OCI-LY3 (cell line): Measurements from ENCODE around the gene CHD5.
A peak's percentile ranks its signal among the peaks of the same experiment; 100 is the strongest.

ENCODE experiments used
- H2AFZ ChIP-seq: fragments of 200-600, 300-600 bp; shearing (Covaris generic); 2 replicates; pipeline ENCODE4 v1.6.0; 2014; ENCODE audit warnings: antibody characterized with exemption, low read depth, low read length
- H3K27ac ChIP-seq: fragments of 200-600, 300-600 bp; sonication (generic); 2 replicates; pipeline ENCODE4 v1.5.1; 2014; ENCODE audit warnings: mild to moderate bottlenecking, low read length, moderate library complexity, mixed read lengths
- H3K27me3 ChIP-seq: fragments of 200-600, 300-600 bp; sonication (generic); 2 replicates; pipeline ENCODE4 v1.6.1; 2014; ENCODE audit warnings: low read depth, low read length, mixed read lengths
- H3K36me3 ChIP-seq: fragments of 200-600, 300-600 bp; sonication (generic); replicated peaks from 2 replicates; pipeline ENCODE3; 2014; ENCODE audit warnings: low read depth, low read length, mixed read lengths
- H3K4me1 ChIP-seq: fragments of 300-600, 200-600 bp; sonication (generic); 2 replicates; pipeline ENCODE4 v1.6.1; 2014; ENCODE audit warnings: low read length, mixed read lengths
- H3K4me2 ChIP-seq: fragments of 200-600, 300-600 bp; sonication (generic); 2 replicates; pipeline ENCODE4 v1.6.1; 2014; ENCODE audit warnings: low read length, mixed read lengths
- H3K4me3 ChIP-seq: fragments of 300-600, 200-600 bp; sonication (generic); 2 replicates; pipeline ENCODE4 v1.5.1; 2014; ENCODE audit warnings: antibody characterized with exemption, mild to moderate bottlenecking, low read length, moderate library complexity
- H3K79me2 ChIP-seq: fragments of 300-600, 200-600 bp; shearing (Covaris generic); 2 replicates; pipeline ENCODE4 v1.6.1; 2014; ENCODE audit warnings: mild to moderate bottlenecking, low read length, mixed read lengths
- H3K9ac ChIP-seq: fragments of 300-600, 200-600 bp; shearing (Covaris generic); 2 replicates; pipeline ENCODE4 v1.6.0; 2014; ENCODE audit warnings: mild to moderate bottlenecking, low read length, moderate library complexity
- H3K9me3 ChIP-seq: fragments of 200-600, 300-600 bp; shearing (Covaris generic); 2 replicates; pipeline ENCODE4 v1.6.1; 2014; ENCODE audit warnings: low read length, mixed read lengths; ENCODE audit not compliant: insufficient read depth
- H4K20me1 ChIP-seq: fragments of 200-600, 300-600 bp; sonication (generic); 2 replicates; pipeline ENCODE4 v1.6.1; 2016; ENCODE audit warnings: low read length, mixed read lengths; ENCODE audit not compliant: insufficient read depth
- EZH2phosphoT487 ChIP-seq: fragments of 200-600 bp; shearing (Covaris generic); IDR thresholded peaks from 2 replicates; pipeline ENCODE4 v1.6.1; 2018; ENCODE audit warnings: antibody characterized with exemption, mixed run types, low read depth
- TF ChIP-seq, protein P1 (sequence below): fragments of 200-600, 300-600 bp; sonication (generic); IDR thresholded peaks from 2 replicates; pipeline ENCODE4 v1.5.1; 2014; ENCODE audit warnings: antibody characterized with exemption, low read length, low read depth

CHD5 gene

DNA sequence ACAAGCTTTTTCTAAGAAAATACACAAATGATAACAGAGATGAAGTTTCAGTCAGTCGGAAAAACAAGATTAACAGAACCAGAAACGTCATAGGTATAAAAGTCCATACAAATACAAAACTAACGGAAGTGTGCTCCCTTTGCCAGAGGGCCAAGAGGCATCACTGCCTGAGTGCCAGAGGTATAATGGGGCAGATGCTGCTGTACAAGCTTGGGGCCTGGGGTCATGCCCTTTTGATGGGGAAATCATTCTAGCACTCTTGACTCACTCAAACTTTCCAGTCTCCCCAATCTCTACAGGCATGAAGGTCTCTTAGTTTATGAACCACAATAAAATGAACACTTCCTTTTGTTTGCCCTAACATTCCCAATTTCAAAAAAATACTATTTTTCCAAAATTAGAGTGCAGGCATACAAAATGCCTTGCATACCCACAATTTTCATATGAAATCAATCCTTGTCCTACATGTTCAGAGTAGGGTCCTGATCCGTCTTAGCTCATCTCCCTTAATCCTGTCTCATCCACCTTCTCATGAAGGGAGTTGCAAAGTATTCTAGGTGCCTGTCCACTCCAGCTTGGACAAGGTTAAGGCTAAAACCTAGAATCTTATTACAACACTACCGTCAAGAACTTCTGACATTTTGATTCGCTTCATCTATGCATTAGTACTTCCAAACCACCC, 17.8 kb upstream of the CHD5 start:
- H3K27ac ChIP-seq, result peak overlapping the region; percentile 68
- H3K36me3 ChIP-seq, result peaks cover 26% of the 10 kb centered on the region
- H2AFZ ChIP-seq, result no peak overlapping the region
- H3K79me2 ChIP-seq, result peaks cover 67% of the 10 kb centered on the region
- H3K4me1 ChIP-seq, result peaks cover 20% of the 10 kb centered on the region
- H3K9ac ChIP-seq, result peak overlapping the region; percentile 96
- H3K4me2 ChIP-seq, result peak overlapping the region; percentile 96
- no peaks in the 10 kb centered on the region for H3K27me3 ChIP-seq
- TF ChIP-seq, protein P1, sequence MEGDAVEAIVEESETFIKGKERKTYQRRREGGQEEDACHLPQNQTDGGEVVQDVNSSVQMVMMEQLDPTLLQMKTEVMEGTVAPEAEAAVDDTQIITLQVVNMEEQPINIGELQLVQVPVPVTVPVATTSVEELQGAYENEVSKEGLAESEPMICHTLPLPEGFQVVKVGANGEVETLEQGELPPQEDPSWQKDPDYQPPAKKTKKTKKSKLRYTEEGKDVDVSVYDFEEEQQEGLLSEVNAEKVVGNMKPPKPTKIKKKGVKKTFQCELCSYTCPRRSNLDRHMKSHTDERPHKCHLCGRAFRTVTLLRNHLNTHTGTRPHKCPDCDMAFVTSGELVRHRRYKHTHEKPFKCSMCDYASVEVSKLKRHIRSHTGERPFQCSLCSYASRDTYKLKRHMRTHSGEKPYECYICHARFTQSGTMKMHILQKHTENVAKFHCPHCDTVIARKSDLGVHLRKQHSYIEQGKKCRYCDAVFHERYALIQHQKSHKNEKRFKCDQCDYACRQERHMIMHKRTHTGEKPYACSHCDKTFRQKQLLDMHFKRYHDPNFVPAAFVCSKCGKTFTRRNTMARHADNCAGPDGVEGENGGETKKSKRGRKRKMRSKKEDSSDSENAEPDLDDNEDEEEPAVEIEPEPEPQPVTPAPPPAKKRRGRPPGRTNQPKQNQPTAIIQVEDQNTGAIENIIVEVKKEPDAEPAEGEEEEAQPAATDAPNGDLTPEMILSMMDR, result no peak
- no peak for TF ChIP-seq EZH2phosphoT487
- H3K4me3 ChIP-seq, result peak overlapping the region; percentile 100
- peaks cover 10% of the 10 kb centered on the region; the same call in 1 of the 2 replicates for H4K20me1 ChIP-seq
- H3K9me3 ChIP-seq, result no peaks in the 10 kb centered on the region

DNA sequence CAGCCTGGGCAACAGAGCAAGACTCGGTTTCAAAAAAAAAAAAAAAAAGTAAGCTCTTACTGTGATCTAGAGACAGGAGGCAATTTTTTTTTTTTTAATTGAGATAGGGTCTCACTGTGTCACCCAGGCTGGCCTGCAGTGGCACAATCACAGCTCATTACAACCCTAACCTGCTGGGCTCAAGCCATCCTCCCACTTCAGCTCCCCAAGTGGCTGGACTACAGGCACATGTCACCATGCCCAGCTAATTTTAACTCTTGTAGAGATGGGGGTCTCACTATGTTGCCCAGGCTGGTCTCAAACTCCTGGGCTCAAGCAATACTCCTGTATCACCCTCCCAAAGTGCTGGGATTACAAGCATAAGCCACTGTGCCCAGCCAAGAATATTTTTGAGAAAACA, 11.8 kb upstream of the CHD5 start:
- Histone ChIP-seq H3K27ac (no peak overlapping the region), H3K36me3 (peaks cover 24% of the 10 kb centered on the region), H3K27me3 (no peaks in the 10 kb centered on the region), H3K79me2 (peaks cover 82% of the 10 kb centered on the region), H3K9ac (no peak overlapping the region), H3K9me3 (no peaks in the 10 kb centered on the region), H4K20me1 (peaks cover 21% of the 10 kb centered on the region), H3K4me2 (no peak overlapping the region), H3K4me1 (no peaks in the 10 kb centered on the region), H3K4me3 (no peak overlapping the region), H2AFZ (no peak overlapping the region)
- no peak for TF ChIP-seq EZH2phosphoT487
- TF ChIP-seq, protein P1, result no peak

DNA sequence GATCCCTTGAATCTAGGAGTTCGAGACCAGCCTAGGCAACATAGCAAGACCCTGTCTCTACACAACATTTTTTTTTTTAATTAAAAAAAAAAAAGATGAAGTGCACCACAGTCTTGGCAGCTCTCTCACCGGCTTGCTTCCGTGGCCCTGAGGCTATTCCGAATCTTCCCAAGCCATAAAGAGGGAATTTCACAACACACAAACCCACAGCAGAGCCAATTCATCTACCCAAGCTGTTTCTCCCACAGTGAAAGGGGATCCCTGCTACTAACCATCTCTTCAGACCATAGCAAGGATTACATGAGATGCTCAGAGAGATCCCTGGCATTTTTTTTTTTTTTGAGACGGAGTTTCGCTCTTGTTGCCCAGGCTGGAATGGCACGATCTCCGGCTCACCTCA, 8.3 kb upstream of the CHD5 start:
- Histone ChIP-seq H4K20me1 (peaks cover 36% of the 10 kb centered on the region), H3K36me3 (peaks cover 26% of the 10 kb centered on the region), H3K79me2 (peaks cover 60% of the 10 kb centered on the region)

DNA sequence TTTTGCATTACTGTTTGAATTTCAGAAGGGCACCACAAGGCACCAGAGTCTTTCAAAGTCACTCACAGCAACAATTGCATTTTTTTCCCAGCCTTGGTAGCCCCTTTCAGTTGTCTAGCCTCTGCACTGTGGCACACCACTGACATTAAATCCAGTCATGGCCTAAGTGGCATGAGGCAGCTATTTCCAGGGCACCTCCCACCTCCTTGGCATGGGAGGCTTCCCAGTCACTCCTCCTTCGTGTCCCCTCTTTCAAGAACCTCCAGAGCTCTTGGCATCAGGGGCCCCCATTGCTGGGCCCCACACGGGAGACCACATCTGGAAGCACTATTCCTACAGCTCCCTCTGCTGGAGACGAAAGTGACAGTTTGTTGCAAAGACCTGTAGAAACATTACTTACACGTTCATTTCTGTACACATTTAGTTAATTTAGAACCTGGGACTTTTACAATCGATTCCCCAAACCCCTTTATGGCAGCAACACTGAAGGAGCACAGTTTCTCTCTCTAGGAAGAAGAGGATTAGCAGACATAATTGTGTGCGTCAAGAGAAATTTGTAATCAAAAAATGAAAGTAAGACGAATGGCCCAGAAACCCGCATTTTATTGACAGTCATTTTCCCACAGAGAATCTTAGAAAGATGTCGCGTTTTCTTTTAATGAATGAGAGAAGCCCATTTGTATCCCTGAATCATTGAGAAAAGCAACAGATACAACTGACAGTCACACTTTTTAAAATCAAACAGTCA, 5.7 kb upstream of the CHD5 start:
- Histone ChIP-seq H3K4me2 (no peak overlapping the region), H3K9me3 (no peaks in the 10 kb centered on the region), H3K27me3 (no peaks in the 10 kb centered on the region), H3K79me2 (peaks cover 41% of the 10 kb centered on the region), H3K9ac (no peak overlapping the region), H3K36me3 (peaks cover 26% of the 10 kb centered on the region), H3K4me1 (no peaks in the 10 kb centered on the region), H3K4me3 (no peak overlapping the region), H3K27ac (no peak overlapping the region), H4K20me1 (peaks cover 36% of the 10 kb centered on the region), H2AFZ (no peak overlapping the region)
- TF ChIP-seq EZH2phosphoT487, result no peak
- TF ChIP-seq, protein P1, result peak; percentile 47

More for the DNA sequence above, 8.3 kb upstream of the CHD5 start:
- Histone ChIP-seq H3K27ac (no peak overlapping the region), H3K4me2 (no peak overlapping the region), H3K27me3 (no peaks in the 10 kb centered on the region), H3K9ac (no peak overlapping the region), H3K4me1 (no peaks in the 10 kb centered on the region), H3K4me3 (no peak overlapping the region), H2AFZ (no peak overlapping the region), H3K9me3 (no peaks in the 10 kb centered on the region)
- TF ChIP-seq, protein P1, result no peak
- TF ChIP-seq EZH2phosphoT487, result no peak
